ENCODE measurements around the gene VAC14.

The VAC14 gene

GRCh38 chr16:70664325-70665112 is 136.4 kb downstream of the VAC14 start:
- DNase-seq (ENCODE audit: low read depth in 1 of 2, low spot score in 1 of 2), result no peak

- DNase-seq (ENCODE audit: low read depth in 1 of 2, low spot score in 1 of 2), result no peak
Observed at GRCh38 chr16:70663524-70664324, 137.2 kb downstream of the VAC14 start.

GRCh38 chr16:70662991-70663523 is 137.9 kb downstream of the VAC14 start:
- DNase-seq (ENCODE audit: low read depth in 1 of 2, low spot score in 1 of 2), result no peak

- DNase-seq (ENCODE audit: low read depth in 1 of 2, low spot score in 1 of 2), result no peak
Observed at GRCh38 chr16:70661918-70662641, 138.9 kb downstream of the VAC14 start.

- no peak for DNase-seq (ENCODE audit: low read depth in 1 of 2, low spot score in 1 of 2)
Observed at GRCh38 chr16:70661534-70661917, 139.4 kb downstream of the VAC14 start.

- DNase-seq (ENCODE audit: low read depth in 1 of 2, low spot score in 1 of 2), result no peak
Observed at GRCh38 chr16:70660672-70661350, 140.1 kb downstream of the VAC14 start.

- DNase-seq (ENCODE audit: low read depth in 1 of 2, low spot score in 1 of 2), result no peak
Observed at GRCh38 chr16:70659953-70660671, 140.8 kb downstream of the VAC14 start.

- DNase-seq (ENCODE audit: low read depth in 1 of 2, low spot score in 1 of 2), result no peak
Observed at GRCh38 chr16:70659546-70659945, 141.4 kb downstream of the VAC14 start.

GRCh38 chr16:70658921-70659320 is 142.0 kb downstream of the VAC14 start:
- DNase-seq (ENCODE audit: low read depth in 1 of 2, low spot score in 1 of 2), result no peak

GRCh38 chr16:70657956-70658355 is 143.0 kb downstream of the VAC14 start:
- DNase-seq (ENCODE audit: low read depth in 1 of 2, low spot score in 1 of 2), result no peak

GRCh38 chr16:70656712-70657263 is 144.2 kb downstream of the VAC14 start:
- DNase-seq (ENCODE audit: low read depth in 1 of 2, low spot score in 1 of 2), result no peak

- no peak for DNase-seq (ENCODE audit: low read depth in 1 of 2, low spot score in 1 of 2)
Observed at GRCh38 chr16:70656065-70656711, 144.8 kb downstream of the VAC14 start.

- DNase-seq (ENCODE audit: low read depth in 1 of 2, low spot score in 1 of 2), result peak; percentile 74 to 80
Observed at GRCh38 chr16:70653809-70654771, 146.9 kb downstream of the VAC14 start.

GRCh38 chr16:70653406-70653805 is 147.6 kb downstream of the VAC14 start:
- DNase-seq (ENCODE audit: low read depth in 1 of 2, low spot score in 1 of 2), result no peak

- DNase-seq (ENCODE audit: low read depth in 1 of 2, low spot score in 1 of 2), result no peak
Observed at GRCh38 chr16:70652322-70652721, 148.6 kb downstream of the VAC14 start.

GRCh38 chr16:70651524-70651923 is 149.4 kb downstream of the VAC14 start:
- no peak for DNase-seq (ENCODE audit: low read depth in 1 of 2, low spot score in 1 of 2)

- DNase-seq (ENCODE audit: low read depth in 1 of 2, low spot score in 1 of 2), result no peak
Observed at GRCh38 chr16:70650216-70650615, 150.7 kb downstream of the VAC14 start.

- DNase-seq (ENCODE audit: low read depth in 1 of 2, low spot score in 1 of 2), result no peak
Observed at GRCh38 chr16:70649300-70649699, 151.7 kb downstream of the VAC14 start.

All from activated CD4-positive, alpha-beta T cell treated with anti-CD3 and anti-CD28 coated beads, Interleukin-2, amount 50 U/mL, for 24 hours (primary cell).